Hepatocyte (in vitro differentiated cells): Measurements from ENCODE around the gene MTA1. TPM values are rescaled to one million over a fixed set of nuclear protein-coding genes. Genes with fewer than 3 reads are reported as not detected.

Experiments
- DNase-seq: peaks from one replicate; pipeline ENCODE4 v3.0.0-alpha.2; 2016; ENCODE audit warnings: low spot score
- H2AFZ ChIP-seq: fragments of 200-600 bp; sonication (generic); 2 replicates; pipeline ENCODE4 v1.6.0; 2016; ENCODE audit warnings: antibody characterized with exemption, mild to moderate bottlenecking
- H3K27ac ChIP-seq: fragments of 200-600 bp; sonication (generic); 2 replicates; pipeline ENCODE4 v1.5.1; 2016; ENCODE audit warnings: mild to moderate bottlenecking
- H3K27me3 ChIP-seq: fragments of 200-600 bp; sonication (generic); 2 replicates; pipeline ENCODE4 v1.6.1; 2016
- H3K36me3 ChIP-seq: fragments of 200-600 bp; sonication (generic); replicated peaks from 2 replicates; pipeline ENCODE4 v1.5.1; 2016; ENCODE audit warnings: low read depth; ENCODE audit not compliant: insufficient read depth
- H3K4me1 ChIP-seq: fragments of 200-600 bp; sonication (generic); 2 replicates; pipeline ENCODE4 v1.5.1; 2016; ENCODE audit warnings: mild to moderate bottlenecking, moderate library complexity; ENCODE audit not compliant: insufficient read depth
- H3K4me2 ChIP-seq: fragments of 200-600 bp; sonication (generic); 2 replicates; pipeline ENCODE4 v1.6.0; 2016
- H3K4me3 ChIP-seq: fragments of 200-600 bp; sonication (generic); 2 replicates; pipeline ENCODE4 v1.5.1; 2016; ENCODE audit warnings: mild to moderate bottlenecking
- H3K79me2 ChIP-seq: fragments of 200-600 bp; sonication (generic); 2 replicates; pipeline ENCODE4 v1.6.0; 2017; ENCODE audit warnings: mild to moderate bottlenecking
- H3K9me2 ChIP-seq: fragments of 200-600 bp; sonication (generic); replicated peaks from 2 replicates; pipeline ENCODE4 v1.6.0; 2017; ENCODE audit warnings: mild to moderate bottlenecking; ENCODE audit not compliant: insufficient read depth
- H3K9me3 ChIP-seq: fragments of 200-600 bp; sonication (generic); 2 replicates; pipeline ENCODE4 v1.5.1; 2016; ENCODE audit warnings: low read depth, mild to moderate bottlenecking
- H4K20me1 ChIP-seq: fragments of 200-600 bp; sonication (generic); 2 replicates; pipeline ENCODE4 v1.6.0; 2016; ENCODE audit warnings: mild to moderate bottlenecking; ENCODE audit not compliant: insufficient read depth, poor library complexity, severe bottlenecking
- CTCF ChIP-seq: fragments of 200-600 bp; sonication (generic); IDR thresholded peaks from 2 replicates; pipeline ENCODE4 v1.5.1; 2016; ENCODE audit warnings: antibody characterized with exemption, mild to moderate bottlenecking; ENCODE audit not compliant: poor library complexity
- EZH2 ChIP-seq: fragments of 200-600 bp; sonication (generic); IDR thresholded peaks from 2 replicates; pipeline ENCODE4 v1.6.1; 2016; ENCODE audit warnings: antibody characterized with exemption, mild to moderate bottlenecking, borderline replicate concordance
- EZH2phosphoT487 ChIP-seq: fragments of 200-600 bp; sonication (generic); IDR thresholded peaks from one replicate; pipeline ENCODE4 v1.6.1; 2018; ENCODE audit warnings: antibody characterized with exemption, mild to moderate bottlenecking, low read depth, moderate library complexity; ENCODE audit not compliant: unreplicated experiment, severe bottlenecking
- WGBS: methylation state at CpG from one replicate; pipeline ENCODE4 v1.1.6; 2016; ENCODE audit warnings: low lambda C conversion rate; ENCODE audit errors: missing lambda C conversion rate; 5-methylcytosine and 5-hydroxymethylcytosine counted together
- polyA plus RNA-seq: library from polyadenylated mRNA; unstranded; fragments of >200 nt; fragmentation: Nextera tagmentation; extraction: Ambion mirVana; gene quantifications from 2 replicates; pipeline ENCODE4 v1.2.1, GENCODE V29; 2016
- total RNA-seq: library from RNA; depleted of rRNA; stranded (reverse); fragments of >200 nt; gene quantifications from 2 replicates; pipeline ENCODE4 v1.2.3, GENCODE V29; 2014

Gene MTA1
- total and polyA plus RNA-seq, 2 experiments from 2014 or later = 48.1 to 52.7 TPM

DNA sequence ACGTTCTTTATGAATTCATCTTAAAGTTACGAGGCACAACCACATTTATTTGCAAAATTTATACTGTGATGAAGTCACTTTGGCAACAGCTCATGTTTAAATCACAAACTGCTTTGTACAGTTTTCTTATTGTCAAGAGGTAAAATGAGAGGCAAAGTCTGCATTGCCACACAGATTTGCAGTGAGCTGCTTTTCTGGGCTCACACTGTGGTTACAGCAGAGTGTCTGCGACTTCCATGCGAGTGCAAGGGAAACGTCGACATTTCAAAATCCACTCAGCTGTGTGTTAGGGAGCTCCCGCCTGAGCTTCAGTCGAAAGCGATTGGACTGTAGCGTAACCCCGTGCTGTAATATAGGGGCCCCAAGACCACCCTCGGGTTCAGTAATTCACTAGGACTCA lies 13.0 kb downstream of the MTA1 start:
- Histone ChIP-seq H3K27me3 (no peaks in the 10 kb centered on the region), H3K4me3 (no peak overlapping the region), H3K36me3 (no peaks in the 10 kb centered on the region), H3K27ac (no peak overlapping the region), H3K4me1 (peaks cover 4% of the 10 kb centered on the region), H3K4me2 (no peak overlapping the region), H3K9me3 (no peaks in the 10 kb centered on the region), H4K20me1 (peaks cover 18% of the 10 kb centered on the region), H2AFZ (no peak overlapping the region), H3K79me2 (peaks cover 89% of the 10 kb centered on the region), H3K9me2 (no peaks in the 10 kb centered on the region)
- no peak for DNase-seq
- 93% methylated on average over 12 of the region's 12 CpGs for WGBS
- TF ChIP-seq EZH2 (no peak), CTCF (no peak), EZH2phosphoT487 (no peak)

- H3K79me2 ChIP-seq = peaks cover 90% of the 10 kb centered on the region
- 85% methylated on average over 17 of the region's 17 CpGs for WGBS
- no peak for TF ChIP-seq EZH2
- TF ChIP-seq CTCF = no peak
- TF ChIP-seq EZH2phosphoT487 = no peak
Measured at GRCh38 chr14:105433161-105433605, 13.6 kb downstream of the MTA1 start.

GRCh38 chr14:105436402-105436801 lies 16.8 kb downstream of the MTA1 start:
- no peak for DNase-seq
- 96% methylated on average over 12 of the region's 12 CpGs for WGBS
- H4K20me1 ChIP-seq = peaks cover 22% of the 10 kb centered on the region

More at GRCh38 chr14:105433161-105433605, 13.6 kb downstream of the MTA1 start:
- Histone ChIP-seq H3K9me3 (no peaks in the 10 kb centered on the region), H3K27me3 (no peaks in the 10 kb centered on the region), H3K36me3 (no peaks in the 10 kb centered on the region), H3K4me3 (no peak overlapping the region), H3K4me1 (peaks cover 4% of the 10 kb centered on the region), H2AFZ (no peak overlapping the region), H3K4me2 (no peak overlapping the region), H4K20me1 (peaks cover 19% of the 10 kb centered on the region), H3K9me2 (no peaks in the 10 kb centered on the region), H3K27ac (no peak overlapping the region)
- no peak for DNase-seq

More at GRCh38 chr14:105436402-105436801, 16.8 kb downstream of the MTA1 start:
- Histone ChIP-seq H3K79me2 (peaks cover 68% of the 10 kb centered on the region), H2AFZ (no peak overlapping the region), H3K9me2 (no peaks in the 10 kb centered on the region), H3K9me3 (no peaks in the 10 kb centered on the region), H3K27ac (no peak overlapping the region), H3K27me3 (no peaks in the 10 kb centered on the region), H3K4me1 (peaks cover 4% of the 10 kb centered on the region), H3K4me2 (no peak overlapping the region), H3K36me3 (no peaks in the 10 kb centered on the region), H3K4me3 (no peak overlapping the region)
- no peak for TF ChIP-seq EZH2
- TF ChIP-seq CTCF = no peak
- TF ChIP-seq EZH2phosphoT487 = no peak
